Right cardiac atrium (tissue), 5 donors: ENCODE results near the gene LRMDA. TPM values are rescaled to one million over a fixed set of nuclear protein-coding genes. Genes with fewer than 3 reads are reported as not detected.

ENCODE experiments used
- ATAC-seq, 2 donors: fragments of 200-7000 bp; cut with Tn5 transposase; one replicate each; pipeline versions ENCODE4 v1.8.0 to v1.9.1; 2020; ENCODE audit warnings: moderate library complexity in 2 of 2, mild to moderate bottlenecking in 1 of 2
- DNase-seq, 3 donors: peaks; one replicate each; pipeline ENCODE4 v3.0.0-alpha.2; 2020
- H3K27ac ChIP-seq: one replicate; pipeline ENCODE4 v1.5.1; 2013; ENCODE audit warnings: mild to moderate bottlenecking, low read length, control low read depth, moderate library complexity
- H3K27me3 ChIP-seq: one replicate; pipeline ENCODE4 v1.6.1; 2013; ENCODE audit not compliant: control insufficient read depth, insufficient read depth
- H3K4me1 ChIP-seq: one replicate; pipeline ENCODE4 v1.6.1; 2013; ENCODE audit warnings: low read length; ENCODE audit not compliant: control insufficient read depth, insufficient read depth
- H3K4me3 ChIP-seq: one replicate; pipeline ENCODE4 v1.5.1; 2013; ENCODE audit warnings: low read length, control low read depth
- H3K9me3 ChIP-seq: one replicate; pipeline ENCODE4 v1.6.1; 2013; ENCODE audit warnings: low read length; ENCODE audit not compliant: control insufficient read depth
- WGBS: extraction: QIAGEN DNeasy Blood & Tissue Kit; methylation state at CpG from one replicate; pipeline ENCODE4 v1.1.7; 2013; 5-methylcytosine and 5-hydroxymethylcytosine counted together
- intact Hi-C, 4 donors: fragments of 100-400 bp; cut with DNase I; formaldehyde crosslinking; loops; one replicate each; pipeline versions ENCODE4 v1.11.0 to v1.14.0; 2022 to 2023
- polyA plus RNA-seq: library from polyadenylated mRNA; stranded (reverse); fragments of 200-250 nt; gene quantifications from one replicate; pipeline ENCODE4 v1.2.3, GENCODE V29; 2013
- total RNA-seq, 4 donors: library from RNA; stranded (reverse); fragmentation: NEBNext Ultra II Directional; extraction: Animal tissue kit (Norgen Biotek cat#: 25700); gene quantifications; one replicate each; pipeline ENCODE4 v1.2.1, GENCODE V29; 2021
- donor health status: healthy with polysubstance abuse.
- donor health status: DM: no; HTN: yes; CAD: no.
- donor health status: DM: no; HTN: no; CAD: no.
- donor health status: DM: no; HTN: yes; CAD: no; lungs with severe emphysema.
- donor health status: DM: yes; HTN: yes; CAD: no.

Gene LRMDA
- total and polyA plus RNA-seq, 5 donors, result 42.7 to 97.9 (median 48.8) TPM

- Histone ChIP-seq H3K9me3 (no peaks in the 10 kb centered on the region), H3K4me3 (no peak overlapping the region), H3K4me1 (peaks cover 2% of the 10 kb centered on the region), H3K27me3 (no peaks in the 10 kb centered on the region), H3K27ac (peak overlapping the region; percentile 15)
- 18% methylated on average over 4 of the region's 4 CpGs for WGBS
- intact Hi-C loops, result no loop called here
- DNase-seq (peak in 1 of 3 donors; percentile 62), ATAC-seq (peak; percentile 83 to 84)
Observed at GRCh38 chr10:76311752-76312636, 880.6 kb downstream of the LRMDA start.

GRCh38 chr10:76315240-76315639, 883.8 kb downstream of the LRMDA start:
- ATAC-seq (no peak), DNase-seq (peak in 1 of 3 donors; percentile 53)
- H3K4me1 ChIP-seq, result peaks cover 8% of the 10 kb centered on the region
- H3K9me3 ChIP-seq, result no peaks in the 10 kb centered on the region
- H3K4me3 ChIP-seq, result no peak overlapping the region
- no peaks in the 10 kb centered on the region for H3K27me3 ChIP-seq
- intact Hi-C loops, result no loop called here
- WGBS, result 93% methylated on average over 14 of the region's 14 CpGs
- H3K27ac ChIP-seq, result no peak overlapping the region

DNA sequence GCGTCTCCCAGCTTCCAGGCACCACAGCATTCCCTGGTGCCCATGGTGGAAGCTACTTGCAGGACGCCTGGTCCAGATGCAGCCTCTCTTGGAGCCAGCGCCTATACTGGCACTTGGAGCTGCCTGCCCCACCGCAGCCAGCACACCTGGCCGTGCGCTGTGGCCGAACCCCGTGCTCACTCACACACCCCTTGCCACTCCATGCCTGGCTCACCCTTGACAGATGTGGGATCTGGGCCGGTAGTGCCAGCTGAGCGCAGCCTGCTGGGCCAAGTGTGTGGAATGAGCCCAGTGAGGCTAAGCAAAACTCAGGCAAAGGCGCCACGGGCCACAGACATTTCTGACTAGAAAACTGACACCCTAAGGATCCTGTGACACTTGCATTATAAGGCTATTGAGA, 884.8 kb downstream of the LRMDA start:
- peaks cover 8% of the 10 kb centered on the region for H3K4me1 ChIP-seq
- intact Hi-C loops, result no loop called here
- no peak for ATAC-seq
- 97% methylated on average over 12 of the region's 12 CpGs for WGBS
- no peaks in the 10 kb centered on the region for H3K9me3 ChIP-seq
- H3K4me3 ChIP-seq, result no peak overlapping the region
- DNase-seq, result peak in 1 of 3 donors; percentile 47
- H3K27ac ChIP-seq, result no peak overlapping the region
- H3K27me3 ChIP-seq, result no peaks in the 10 kb centered on the region

DNA sequence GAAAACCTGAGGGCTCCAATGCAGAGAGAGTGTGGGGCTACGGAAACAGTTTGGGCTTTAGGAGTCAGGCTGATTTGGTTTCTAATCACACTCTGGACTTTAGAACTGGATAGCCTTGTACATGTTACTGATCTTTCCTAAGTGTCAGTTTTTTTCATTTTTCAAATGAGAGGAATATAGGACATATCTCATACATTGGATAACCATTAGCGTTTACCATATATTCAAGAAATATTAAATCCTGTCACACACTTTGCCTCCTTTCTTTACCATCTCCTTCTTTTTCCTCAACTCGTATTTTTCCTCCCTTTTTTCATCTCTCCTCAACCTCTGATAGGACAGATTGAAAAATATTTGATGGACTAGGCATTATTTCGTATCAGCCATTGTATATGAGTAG, 885.7 kb downstream of the LRMDA start:
- DNase-seq (no peak), ATAC-seq (no peak)
- H3K9me3 ChIP-seq, result no peaks in the 10 kb centered on the region
- H3K4me3 ChIP-seq, result no peak overlapping the region
- WGBS, result 93% methylated on average over 4 of the region's 4 CpGs
- no peaks in the 10 kb centered on the region for H3K27me3 ChIP-seq
- H3K27ac ChIP-seq, result no peak overlapping the region
- intact Hi-C loops, result no loop called here
- H3K4me1 ChIP-seq, result peaks cover 6% of the 10 kb centered on the region

GRCh38 chr10:76318211-76318610, 886.8 kb downstream of the LRMDA start:
- Histone ChIP-seq H3K4me1 (peaks cover 6% of the 10 kb centered on the region), H3K27me3 (no peaks in the 10 kb centered on the region), H3K9me3 (no peaks in the 10 kb centered on the region), H3K4me3 (no peak overlapping the region), H3K27ac (no peak overlapping the region)
- DNase-seq (no peak), ATAC-seq (peak in 1 of 2 donors; percentile 37)
- intact Hi-C loops, result no loop called here
- WGBS, result 53% methylated on average over 2 of the region's 2 CpGs

DNA sequence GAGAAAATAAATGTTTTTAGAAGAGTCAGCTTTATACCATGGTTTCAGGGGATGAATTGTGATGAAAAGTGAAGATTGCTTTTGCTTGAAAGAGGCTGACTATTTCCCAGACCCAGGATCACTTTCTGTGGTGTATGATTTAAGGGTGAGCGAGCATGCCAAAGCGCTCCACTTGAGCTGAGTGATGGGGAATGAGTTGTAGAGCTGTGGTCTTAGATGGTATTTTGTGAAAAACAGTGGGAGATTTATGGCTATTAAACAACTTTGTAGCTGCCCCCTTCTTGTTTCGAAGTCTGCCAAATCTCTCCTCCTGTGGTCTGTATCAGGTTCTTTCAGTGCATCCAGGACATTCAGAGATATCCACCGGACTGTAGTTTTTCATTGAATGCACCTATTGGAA, 888.2 kb downstream of the LRMDA start:
- intact Hi-C loops, result loop anchor here in 1 of 4 donors (10.0 kb wide), 1 partner anchor 115 kb away; no protein-coding TSS in a partner anchor
- peaks cover 7% of the 10 kb centered on the region for H3K4me1 ChIP-seq
- H3K4me3 ChIP-seq, result no peak overlapping the region
- no peak overlapping the region for H3K27ac ChIP-seq
- DNase-seq, result no peak
- 98% methylated on average over 4 of the region's 4 CpGs for WGBS
- no peaks in the 10 kb centered on the region for H3K9me3 ChIP-seq
- no peak for ATAC-seq
- no peaks in the 10 kb centered on the region for H3K27me3 ChIP-seq

DNA sequence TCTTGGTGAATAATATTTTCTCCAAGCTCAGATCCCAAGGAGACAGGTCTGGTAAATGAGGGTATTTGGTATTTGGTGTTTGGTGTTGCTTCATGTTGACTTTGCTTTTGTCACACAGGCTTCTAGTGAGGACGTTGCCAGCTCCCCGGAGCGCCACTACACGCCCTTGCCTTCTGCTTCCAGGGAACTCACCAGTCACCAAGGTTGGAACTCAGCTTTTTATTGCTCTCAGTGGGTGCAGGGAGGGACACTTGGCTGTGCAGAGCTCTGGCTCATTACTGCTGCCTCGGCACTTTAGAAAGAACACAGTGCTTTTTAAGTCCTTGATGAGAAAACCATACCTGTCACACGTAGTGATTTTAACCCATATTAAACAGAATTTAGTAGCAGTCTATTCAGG, 892.9 kb downstream of the LRMDA start:
- H3K27ac ChIP-seq, result peak overlapping the region; percentile 30
- no peaks in the 10 kb centered on the region for H3K27me3 ChIP-seq
- no peak overlapping the region for H3K4me3 ChIP-seq
- DNase-seq (peak; percentile 60 to 82 (median 76)), ATAC-seq (peak; percentile 97)
- intact Hi-C loops, result loop anchor here in 1 of 4 donors (10.0 kb wide), 1 partner anchor 111 kb away; no protein-coding TSS in a partner anchor
- peaks cover 4% of the 10 kb centered on the region for H3K4me1 ChIP-seq
- 32% methylated on average over 6 of the region's 6 CpGs for WGBS
- H3K9me3 ChIP-seq, result no peaks in the 10 kb centered on the region

- H3K9me3 ChIP-seq, result no peaks in the 10 kb centered on the region
- 97% methylated on average over 2 of the region's 2 CpGs for WGBS
- DNase-seq (no peak), ATAC-seq (no peak)
- H3K4me3 ChIP-seq, result no peak overlapping the region
- H3K4me1 ChIP-seq, result peaks cover 4% of the 10 kb centered on the region
- no peaks in the 10 kb centered on the region for H3K27me3 ChIP-seq
- intact Hi-C loops, result loop anchor here in 1 of 4 donors (10.0 kb wide), 1 partner anchor 107 kb away; no protein-coding TSS in a partner anchor
- H3K27ac ChIP-seq, result no peak overlapping the region
Observed at GRCh38 chr10:76327441-76327840, 896.0 kb downstream of the LRMDA start.

DNA sequence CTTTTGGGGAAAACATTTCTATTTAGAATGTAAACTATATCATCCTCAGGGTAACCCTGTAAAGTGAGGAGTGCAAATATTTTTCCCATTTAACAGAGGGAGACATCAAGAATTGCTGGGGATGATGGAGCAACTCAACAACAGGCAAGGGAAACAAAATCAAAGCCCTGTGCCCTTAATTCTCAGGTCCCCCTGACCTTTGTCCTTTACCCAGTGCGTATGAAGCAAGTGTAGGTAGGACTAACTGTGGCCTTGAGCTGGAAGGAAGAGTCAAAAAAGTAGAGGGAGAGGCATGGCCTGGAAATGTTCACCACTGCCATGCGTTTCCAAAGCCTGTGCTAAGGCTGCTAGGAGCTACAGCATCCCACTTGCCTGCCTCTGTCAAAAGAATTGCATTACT, 896.9 kb downstream of the LRMDA start:
- DNase-seq (no peak), ATAC-seq (no peak)
- Histone ChIP-seq H3K4me1 (peaks cover 4% of the 10 kb centered on the region), H3K27me3 (no peaks in the 10 kb centered on the region), H3K27ac (no peak overlapping the region), H3K4me3 (no peak overlapping the region), H3K9me3 (no peaks in the 10 kb centered on the region)
- 98% methylated on average over 2 of the region's 2 CpGs for WGBS
- intact Hi-C loops, result loop anchor here in 1 of 4 donors (10.0 kb wide), 1 partner anchor 106 kb away; no protein-coding TSS in a partner anchor

DNA sequence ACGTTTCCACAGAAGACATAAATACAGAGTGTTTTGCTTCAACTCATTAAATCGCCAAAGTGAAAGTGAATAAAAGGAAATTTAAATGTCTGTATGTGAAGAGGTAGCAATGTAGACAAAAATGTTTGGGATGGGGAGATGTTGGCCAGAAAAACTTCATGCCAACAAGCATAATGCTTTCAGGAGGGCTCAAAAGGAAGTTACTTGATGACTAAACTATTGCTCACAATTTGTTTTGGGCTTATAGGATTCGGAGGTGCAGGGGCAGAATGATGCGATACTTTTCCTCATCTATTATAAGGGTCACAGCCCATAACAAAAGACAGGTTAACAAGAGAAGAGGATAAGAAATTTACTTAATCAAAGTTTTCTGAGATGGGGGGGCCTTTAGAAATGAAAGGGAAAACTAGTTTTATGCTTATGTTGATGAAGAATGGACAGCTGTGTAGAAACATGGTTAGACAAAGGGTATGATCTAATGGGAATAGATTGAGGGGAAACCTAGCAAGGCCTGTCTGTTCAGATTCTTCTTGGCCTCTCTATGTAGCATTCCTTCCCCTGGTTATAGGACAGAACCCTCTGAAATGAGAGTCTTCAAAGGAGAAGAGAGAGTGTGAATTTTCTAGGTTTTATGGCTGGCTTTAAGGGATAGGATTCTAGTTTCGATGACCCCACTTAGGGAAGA, 898.6 kb downstream of the LRMDA start:
- peaks cover under 1% of the 10 kb centered on the region for H3K4me1 ChIP-seq
- ATAC-seq (no peak), DNase-seq (no peak)
- no peak overlapping the region for H3K27ac ChIP-seq
- H3K9me3 ChIP-seq, result no peaks in the 10 kb centered on the region
- intact Hi-C loops, result loop anchor here in 1 of 4 donors (10.0 kb wide), 1 partner anchor 105 kb away; no protein-coding TSS in a partner anchor
- 89% methylated on average over 5 of the region's 5 CpGs for WGBS
- H3K27me3 ChIP-seq, result no peaks in the 10 kb centered on the region
- no peak overlapping the region for H3K4me3 ChIP-seq

DNA sequence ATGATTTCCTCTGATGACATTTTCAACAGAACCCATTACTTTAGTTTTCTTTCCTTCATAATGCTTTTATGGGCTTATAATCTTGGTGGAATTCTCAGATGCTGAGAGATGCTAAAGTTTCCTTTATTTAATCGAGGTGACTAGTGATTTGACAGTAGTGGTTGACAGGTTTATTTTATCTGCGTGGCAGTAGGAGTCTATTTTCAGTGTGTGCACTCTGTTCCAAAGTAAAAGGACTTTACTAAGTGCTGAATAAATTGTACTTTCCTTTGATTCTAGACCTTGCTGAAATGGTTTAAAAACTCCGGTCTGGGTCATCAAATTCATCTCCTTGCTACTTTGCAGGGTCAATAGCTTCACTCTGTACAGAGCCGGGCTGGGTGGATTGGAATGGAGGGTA, 900.3 kb downstream of the LRMDA start:
- 68% methylated on average over 4 of the region's 4 CpGs for WGBS
- Histone ChIP-seq H3K4me3 (no peak overlapping the region), H3K27me3 (no peaks in the 10 kb centered on the region), H3K9me3 (no peaks in the 10 kb centered on the region), H3K4me1 (peaks cover 3% of the 10 kb centered on the region), H3K27ac (peak overlapping the region; percentile 69)
- ATAC-seq (peak in 1 of 2 donors; percentile 44), DNase-seq (no peak)
- intact Hi-C loops, result no loop called here
